Neutrophil (primary cell): Measurements from ENCODE around the gene PYCARD.
A peak's percentile ranks its signal among the peaks of the same experiment; 100 is the strongest.

Experiments
- H3K27ac ChIP-seq: fragments of 200-600 bp; sonication (generic); 2 replicates; pipeline ENCODE4 v1.5.1; 2016; ENCODE audit warnings: mild to moderate bottlenecking, moderate library complexity
- H3K27me3 ChIP-seq: fragments of 200-600 bp; sonication (generic); 2 replicates; pipeline ENCODE4 v1.6.0; 2016; ENCODE audit warnings: mild to moderate bottlenecking
- H3K36me3 ChIP-seq: fragments of 200-600 bp; sonication (generic); 2 replicates; pipeline ENCODE4 v1.5.1; 2017
- H3K4me1 ChIP-seq, 2 experiments: fragments of 200-600 bp in 1 of 2; sonication (generic) in 1 of 2; 1 replicate in 1 of 2; 2 replicates in 1 of 2; pipeline versions ENCODE4 v1.5.1 to v1.6.1; 2013 to 2016; ENCODE audit warnings: low read depth in 1 of 2, low read length in 1 of 2, mild to moderate bottlenecking in 1 of 2, moderate library complexity in 1 of 2; ENCODE audit not compliant: control insufficient read depth in 1 of 2, insufficient read depth in 1 of 2
- H3K4me3 ChIP-seq, 2 experiments: fragments of 200-600 bp in 1 of 2; sonication (generic) in 1 of 2; 1 replicate in 1 of 2; 2 replicates in 1 of 2; pipeline ENCODE4 v1.5.1; 2013 to 2016; ENCODE audit warnings: low read depth in 1 of 2, low read length in 1 of 2, mild to moderate bottlenecking in 1 of 2, moderate library complexity in 1 of 2
- H3K9me3 ChIP-seq: fragments of 200-600 bp; sonication (generic); 2 replicates; pipeline ENCODE4 v1.5.1; 2016
- TF ChIP-seq, protein P1 (sequence below): fragments of 200-600 bp; sonication (generic); IDR thresholded peaks from 2 replicates; pipeline ENCODE4 v1.5.1; 2016; ENCODE audit warnings: antibody characterized with exemption

Gene PYCARD

GRCh38 chr16:31192856-31193642 lies 9.5 kb downstream of the PYCARD start:
- peak overlapping the region; percentile 4 for H3K27ac ChIP-seq
- peaks cover 16 to 21% of the 10 kb centered on the region in 2 experiments for H3K4me1 ChIP-seq
- no peaks in the 10 kb centered on the region for H3K9me3 ChIP-seq
- H3K36me3 ChIP-seq, result peaks cover 94% of the 10 kb centered on the region
- H3K27me3 ChIP-seq, result no peaks in the 10 kb centered on the region
- no peak overlapping the region for H3K4me3 ChIP-seq
- TF ChIP-seq, protein P1, sequence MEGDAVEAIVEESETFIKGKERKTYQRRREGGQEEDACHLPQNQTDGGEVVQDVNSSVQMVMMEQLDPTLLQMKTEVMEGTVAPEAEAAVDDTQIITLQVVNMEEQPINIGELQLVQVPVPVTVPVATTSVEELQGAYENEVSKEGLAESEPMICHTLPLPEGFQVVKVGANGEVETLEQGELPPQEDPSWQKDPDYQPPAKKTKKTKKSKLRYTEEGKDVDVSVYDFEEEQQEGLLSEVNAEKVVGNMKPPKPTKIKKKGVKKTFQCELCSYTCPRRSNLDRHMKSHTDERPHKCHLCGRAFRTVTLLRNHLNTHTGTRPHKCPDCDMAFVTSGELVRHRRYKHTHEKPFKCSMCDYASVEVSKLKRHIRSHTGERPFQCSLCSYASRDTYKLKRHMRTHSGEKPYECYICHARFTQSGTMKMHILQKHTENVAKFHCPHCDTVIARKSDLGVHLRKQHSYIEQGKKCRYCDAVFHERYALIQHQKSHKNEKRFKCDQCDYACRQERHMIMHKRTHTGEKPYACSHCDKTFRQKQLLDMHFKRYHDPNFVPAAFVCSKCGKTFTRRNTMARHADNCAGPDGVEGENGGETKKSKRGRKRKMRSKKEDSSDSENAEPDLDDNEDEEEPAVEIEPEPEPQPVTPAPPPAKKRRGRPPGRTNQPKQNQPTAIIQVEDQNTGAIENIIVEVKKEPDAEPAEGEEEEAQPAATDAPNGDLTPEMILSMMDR, result no peak

DNA sequence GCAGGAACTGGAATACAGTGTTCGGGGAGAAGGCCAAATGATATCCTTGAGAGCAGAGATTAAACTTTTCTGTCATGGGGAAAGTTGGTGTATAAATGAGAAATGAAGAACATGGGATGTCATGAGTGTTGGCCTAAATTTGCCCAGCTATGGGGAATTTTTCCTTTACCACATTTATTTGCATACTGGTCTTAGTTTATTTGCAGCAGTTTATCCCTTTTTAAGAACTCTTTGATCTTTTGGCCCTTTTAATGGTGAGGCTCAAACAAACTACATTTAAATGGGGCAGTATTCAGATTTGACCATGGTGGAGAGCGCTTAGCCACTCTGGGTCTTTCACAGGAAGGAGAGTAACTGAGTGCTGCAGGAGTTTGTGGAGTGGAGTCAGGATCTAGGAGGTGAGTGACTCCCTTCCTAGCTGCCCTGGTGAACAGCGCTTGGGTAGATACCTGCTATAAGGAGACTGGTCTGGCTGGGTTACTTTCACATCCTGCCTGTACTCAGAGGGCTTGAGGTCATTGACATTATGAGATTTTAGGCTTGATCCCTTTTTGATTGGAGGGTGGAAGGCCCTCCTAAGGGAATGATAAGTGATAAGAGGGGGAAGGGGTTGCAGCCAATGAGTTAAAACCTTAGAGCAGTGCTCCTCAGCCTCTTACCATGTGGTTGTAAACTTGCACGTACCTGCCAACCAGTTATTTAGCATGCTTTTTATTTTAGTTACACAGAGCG lies 10.7 kb downstream of the PYCARD start:
- Histone ChIP-seq H3K9me3 (no peaks in the 10 kb centered on the region), H3K4me3 (no peak overlapping the region), H3K4me1 (peaks cover 16 to 17% of the 10 kb centered on the region in 2 experiments), H3K36me3 (peaks cover 96% of the 10 kb centered on the region), H3K27me3 (no peaks in the 10 kb centered on the region), H3K27ac (peak overlapping the region; percentile 6)
- TF ChIP-seq, protein P1, result no peak

GRCh38 chr16:31190818-31191444 lies 11.6 kb downstream of the PYCARD start:
- no peak overlapping the region for H3K27ac ChIP-seq
- no peaks in the 10 kb centered on the region for H3K9me3 ChIP-seq
- TF ChIP-seq, protein P1, result no peak
- peaks cover 96% of the 10 kb centered on the region for H3K36me3 ChIP-seq
- H3K4me3 ChIP-seq, result no peak overlapping the region
- peaks cover 16 to 17% of the 10 kb centered on the region in 2 experiments for H3K4me1 ChIP-seq
- no peaks in the 10 kb centered on the region for H3K27me3 ChIP-seq

- H3K27me3 ChIP-seq, result no peaks in the 10 kb centered on the region
- H3K4me3 ChIP-seq, result no peak overlapping the region
- H3K27ac ChIP-seq, result no peak overlapping the region
- H3K36me3 ChIP-seq, result peaks cover 95% of the 10 kb centered on the region
- peaks cover 20 to 21% of the 10 kb centered on the region in 2 experiments for H3K4me1 ChIP-seq
- no peaks in the 10 kb centered on the region for H3K9me3 ChIP-seq
- TF ChIP-seq, protein P1, result no peak
Measured at GRCh38 chr16:31190061-31190460, 12.5 kb downstream of the PYCARD start.

DNA sequence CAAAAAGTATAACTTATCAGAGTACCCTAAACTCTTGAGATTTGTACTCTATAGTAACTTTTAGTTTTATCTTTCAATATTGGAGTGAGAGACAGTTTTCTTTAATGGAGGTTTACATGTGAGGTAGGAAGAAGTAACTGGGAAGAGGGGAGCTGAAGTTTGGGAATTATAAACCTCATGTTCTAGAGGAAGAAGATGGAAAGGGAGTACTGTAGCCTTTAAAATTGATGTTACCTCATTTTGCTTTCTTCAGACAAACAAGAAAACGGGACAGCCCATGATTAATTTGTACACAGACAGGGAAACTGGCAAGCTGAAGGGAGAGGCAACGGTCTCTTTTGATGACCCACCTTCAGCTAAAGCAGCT lies 13.2 kb downstream of the PYCARD start:
- TF ChIP-seq, protein P1, result no peak
- peak overlapping the region; percentile 4 for H3K27ac ChIP-seq
- H3K4me1 ChIP-seq, result peaks cover 20 to 22% of the 10 kb centered on the region in 2 experiments
- no peaks in the 10 kb centered on the region for H3K9me3 ChIP-seq
- no peak overlapping the region for H3K4me3 ChIP-seq
- peaks cover 95% of the 10 kb centered on the region for H3K36me3 ChIP-seq
- H3K27me3 ChIP-seq, result no peaks in the 10 kb centered on the region
